Tibial nerve (tissue), 3 donors: ENCODE data around the gene EXTL1.

Experiments
- POLR2A ChIP-seq, 2 donors: fragments of 450-650 bp; IDR thresholded peaks; one replicate each; pipeline ENCODE4 v1.6.1; 2017; ENCODE audit warnings: antibody characterized with exemption in 2 of 2, mild to moderate bottlenecking in 2 of 2, moderate library complexity in 2 of 2
- TF ChIP-seq, protein P1 (sequence below), 5 experiments: fragments of 200-600 bp in 3 of 5; fragments of 450-650 bp in 2 of 5; sonication (generic) in 3 of 5; IDR thresholded peaks; one replicate each; pipeline ENCODE4 v1.5.1; 2016 to 2019; ENCODE audit warnings: antibody characterized with exemption in 5 of 5, mild to moderate bottlenecking in 3 of 5, moderate library complexity in 2 of 5

DNA sequence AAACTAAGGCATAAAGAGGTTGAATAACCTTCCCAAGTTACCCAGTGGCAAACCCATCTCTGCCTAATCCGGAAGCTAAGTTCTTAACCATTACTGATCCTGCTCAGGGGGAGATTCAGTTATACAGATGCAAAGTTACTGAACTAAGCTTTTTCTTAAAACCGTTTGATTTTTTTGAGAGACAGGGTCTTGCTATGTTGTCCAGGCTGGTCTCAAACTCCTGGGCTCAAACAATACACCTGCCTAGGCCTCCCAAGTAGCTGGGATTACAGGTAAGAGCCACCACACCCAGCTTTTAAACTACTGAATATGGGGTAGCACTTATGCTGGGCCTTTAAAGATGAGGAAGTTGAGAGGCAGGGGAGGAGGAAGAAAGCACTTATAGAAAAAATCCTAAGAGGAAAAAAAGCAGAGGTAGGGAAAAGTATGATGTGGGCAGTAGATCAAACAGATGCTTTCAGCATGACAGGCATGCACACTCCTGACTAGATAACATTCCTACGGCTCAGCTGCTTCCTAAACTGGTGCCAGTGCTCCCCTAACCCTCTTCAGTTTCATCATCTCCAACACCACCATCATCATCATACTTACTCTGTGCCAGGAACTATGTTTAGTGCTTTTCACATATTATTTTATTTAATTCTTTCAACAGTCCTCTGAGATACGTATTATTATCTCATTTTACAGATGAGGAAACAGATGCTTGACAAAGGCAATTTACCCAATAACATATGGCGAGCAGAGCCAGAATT lies 29.5 kb upstream of the EXTL1 start:
- TF ChIP-seq, protein P1, sequence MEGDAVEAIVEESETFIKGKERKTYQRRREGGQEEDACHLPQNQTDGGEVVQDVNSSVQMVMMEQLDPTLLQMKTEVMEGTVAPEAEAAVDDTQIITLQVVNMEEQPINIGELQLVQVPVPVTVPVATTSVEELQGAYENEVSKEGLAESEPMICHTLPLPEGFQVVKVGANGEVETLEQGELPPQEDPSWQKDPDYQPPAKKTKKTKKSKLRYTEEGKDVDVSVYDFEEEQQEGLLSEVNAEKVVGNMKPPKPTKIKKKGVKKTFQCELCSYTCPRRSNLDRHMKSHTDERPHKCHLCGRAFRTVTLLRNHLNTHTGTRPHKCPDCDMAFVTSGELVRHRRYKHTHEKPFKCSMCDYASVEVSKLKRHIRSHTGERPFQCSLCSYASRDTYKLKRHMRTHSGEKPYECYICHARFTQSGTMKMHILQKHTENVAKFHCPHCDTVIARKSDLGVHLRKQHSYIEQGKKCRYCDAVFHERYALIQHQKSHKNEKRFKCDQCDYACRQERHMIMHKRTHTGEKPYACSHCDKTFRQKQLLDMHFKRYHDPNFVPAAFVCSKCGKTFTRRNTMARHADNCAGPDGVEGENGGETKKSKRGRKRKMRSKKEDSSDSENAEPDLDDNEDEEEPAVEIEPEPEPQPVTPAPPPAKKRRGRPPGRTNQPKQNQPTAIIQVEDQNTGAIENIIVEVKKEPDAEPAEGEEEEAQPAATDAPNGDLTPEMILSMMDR (IDR thresholded peaks at IDR 0.05): no peak
- no peak for TF ChIP-seq POLR2A (IDR thresholded peaks at IDR 0.05)
